ENCODE data around the gene TEAD1.

DNA sequence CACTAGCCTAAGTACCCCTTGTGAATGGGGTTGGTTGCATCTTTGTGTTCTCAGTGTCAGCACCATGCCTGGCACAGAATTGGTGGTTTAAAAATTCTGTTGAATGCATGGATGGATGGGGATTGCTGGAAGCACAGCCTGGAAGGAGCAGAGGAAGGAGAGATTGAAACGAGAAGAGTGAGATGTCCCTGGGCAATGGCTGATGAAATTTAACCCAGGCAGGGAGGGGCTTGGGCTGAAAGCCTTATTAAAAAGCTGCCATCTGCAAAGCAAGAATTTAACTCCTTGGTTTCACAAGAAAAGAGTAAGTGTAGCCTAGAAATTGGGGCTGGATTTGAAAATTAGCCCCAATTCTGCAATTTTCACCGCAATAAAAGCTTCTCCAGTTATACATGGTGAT, 126.7 kb downstream of the TEAD1 start:
- TF ChIP-seq, protein P1, sequence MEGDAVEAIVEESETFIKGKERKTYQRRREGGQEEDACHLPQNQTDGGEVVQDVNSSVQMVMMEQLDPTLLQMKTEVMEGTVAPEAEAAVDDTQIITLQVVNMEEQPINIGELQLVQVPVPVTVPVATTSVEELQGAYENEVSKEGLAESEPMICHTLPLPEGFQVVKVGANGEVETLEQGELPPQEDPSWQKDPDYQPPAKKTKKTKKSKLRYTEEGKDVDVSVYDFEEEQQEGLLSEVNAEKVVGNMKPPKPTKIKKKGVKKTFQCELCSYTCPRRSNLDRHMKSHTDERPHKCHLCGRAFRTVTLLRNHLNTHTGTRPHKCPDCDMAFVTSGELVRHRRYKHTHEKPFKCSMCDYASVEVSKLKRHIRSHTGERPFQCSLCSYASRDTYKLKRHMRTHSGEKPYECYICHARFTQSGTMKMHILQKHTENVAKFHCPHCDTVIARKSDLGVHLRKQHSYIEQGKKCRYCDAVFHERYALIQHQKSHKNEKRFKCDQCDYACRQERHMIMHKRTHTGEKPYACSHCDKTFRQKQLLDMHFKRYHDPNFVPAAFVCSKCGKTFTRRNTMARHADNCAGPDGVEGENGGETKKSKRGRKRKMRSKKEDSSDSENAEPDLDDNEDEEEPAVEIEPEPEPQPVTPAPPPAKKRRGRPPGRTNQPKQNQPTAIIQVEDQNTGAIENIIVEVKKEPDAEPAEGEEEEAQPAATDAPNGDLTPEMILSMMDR (optimal IDR thresholded peaks at IDR 0.05 in 1 of 3, IDR thresholded peaks at IDR 0.05 in 1 of 3, conservative IDR thresholded peaks at IDR 0.05 in 1 of 3; ENCODE audit: extremely low read depth in 1 of 3, insufficient read depth in 2 of 3, low read length in 3 of 3), result no peak
- TF ChIP-seq EZH2 (IDR thresholded peaks at IDR 0.05; ENCODE audit: low read length), result no peak
